Epidermal melanocyte (primary cell): ENCODE results near the gene MCIDAS.

Source experiments
- DNase-seq: peaks from one replicate; pipeline ENCODE4 v3.0.0; 2011; ENCODE audit warnings: low spot score; ENCODE audit not compliant: insufficient read length

The MCIDAS gene

GRCh38 chr5:55226934-55227663 lies at the start of gene MCIDAS:
Gene MCIDAS, minus strand, starts transcription at chr5:55227315. Its CDS starts 177 bp downstream, at chr5:55227138.
- DNase-seq: no peak

- DNase-seq: peak; percentile 23
These were observed 49.7 kb upstream of the MCIDAS start for GRCh38 chr5:55276771-55277170.

- no peak for DNase-seq
These were observed 31.2 kb upstream of the MCIDAS start for GRCh38 chr5:55258339-55258738.

- no peak for DNase-seq
These were observed 27.7 kb upstream of the MCIDAS start for GRCh38 chr5:55254802-55255201.

GRCh38 chr5:55250064-55250463 lies 22.9 kb upstream of the MCIDAS start:
- no peak for DNase-seq

- no peak for DNase-seq
These were observed 14.6 kb upstream of the MCIDAS start for GRCh38 chr5:55241746-55242145.

GRCh38 chr5:55236800-55237199 lies 9.7 kb upstream of the MCIDAS start:
- DNase-seq: no peak

- no peak for DNase-seq
These were observed 7.1 kb upstream of the MCIDAS start for GRCh38 chr5:55234121-55234700.

GRCh38 chr5:55232985-55233928 lies 6.1 kb upstream of the MCIDAS start, which contains the start of gene CCNO:
Gene CCNO, minus strand, starts transcription at chr5:55233608. Its CDS starts 85 bp downstream, at chr5:55233523.
- peak; percentile 55 for DNase-seq

GRCh38 chr5:55232271-55232984 lies 5.3 kb upstream of the MCIDAS start:
- DNase-seq: no peak

GRCh38 chr5:55231919-55232270 lies 4.8 kb upstream of the MCIDAS start:
- DNase-seq: no peak

GRCh38 chr5:55231029-55231918 lies 4.2 kb upstream of the MCIDAS start:
- no peak for DNase-seq

GRCh38 chr5:55230086-55230629 lies 3.0 kb upstream of the MCIDAS start:
- DNase-seq: no peak

GRCh38 chr5:55227664-55228430 lies 732 bp upstream of the MCIDAS start:
- DNase-seq: no peak

GRCh38 chr5:55226027-55226933 lies 835 bp downstream of the MCIDAS start:
- no peak for DNase-seq

GRCh38 chr5:55225346-55225745 lies 1.8 kb downstream of the MCIDAS start:
- DNase-seq: no peak

GRCh38 chr5:55223812-55224240 lies 3.3 kb downstream of the MCIDAS start:
- no peak for DNase-seq
